NT2/D1 (cell line): Measurements from ENCODE around the gene GTPBP3.
A peak's percentile ranks its signal among the peaks of the same experiment; 100 is the strongest.

Experiments used
- DNase-seq: peaks from one replicate; pipeline ENCODE4 v3.0.0-alpha.2; 2011; ENCODE audit warnings: low read depth, low spot score
- H3K27me3 ChIP-seq: 2 replicates; pipeline ENCODE4 v1.6.0; 2011; ENCODE audit warnings: mild to moderate bottlenecking; ENCODE audit not compliant: insufficient read length, insufficient read depth
- H3K36me3 ChIP-seq: 2 replicates; pipeline ENCODE4 v1.6.1; 2011; ENCODE audit warnings: mild to moderate bottlenecking, low read length, mixed read lengths; ENCODE audit not compliant: insufficient read depth, insufficient read length
- H3K4me1 ChIP-seq: 2 replicates; pipeline ENCODE4 v1.5.1; 2011; ENCODE audit not compliant: insufficient read depth, insufficient read length
- H3K4me3 ChIP-seq: 2 replicates; pipeline ENCODE4 v1.5.1; 2011; ENCODE audit warnings: low read depth; ENCODE audit not compliant: insufficient read length
- H3K9ac ChIP-seq: 2 replicates; pipeline ENCODE4 v1.6.0; 2011; ENCODE audit warnings: low read depth; ENCODE audit not compliant: insufficient read length
- H3K9me3 ChIP-seq: 2 replicates; pipeline ENCODE4 v1.5.1; 2011; ENCODE audit warnings: mild to moderate bottlenecking, low read length; ENCODE audit not compliant: insufficient read depth
- SUZ12 ChIP-seq: IDR thresholded peaks from 2 replicates; pipeline ENCODE4 v1.6.1; 2011; ENCODE audit not compliant: insufficient read length, insufficient read depth; ENCODE audit errors: extremely low read depth
- YY1 ChIP-seq: IDR thresholded peaks from 2 replicates; pipeline ENCODE4 v1.6.1; 2011; ENCODE audit not compliant: insufficient read length, insufficient read depth
- ZNF274 ChIP-seq: IDR thresholded peaks from 2 replicates; pipeline ENCODE4 v1.6.1; 2011; ENCODE audit warnings: mild to moderate bottlenecking, low read depth, low read length

The GTPBP3 gene

GRCh38 chr19:17389957-17390664 lies 52.8 kb downstream of the GTPBP3 start:
- Histone ChIP-seq H3K4me1 (peaks cover 9% of the 10 kb centered on the region), H3K9ac (peak overlapping the region; percentile 81), H3K27me3 (peaks cover 14% of the 10 kb centered on the region), H3K9me3 (peaks cover 8% of the 10 kb centered on the region; the same call in 1 of the 2 replicates), H3K36me3 (peaks cover 12% of the 10 kb centered on the region), H3K4me3 (peak overlapping the region; percentile 68)
- TF ChIP-seq ZNF274, result no peak
- no peak for TF ChIP-seq YY1
- TF ChIP-seq SUZ12, result no peak
- DNase-seq, result no peak

GRCh38 chr19:17390665-17391370 lies 53.5 kb downstream of the GTPBP3 start:
- Histone ChIP-seq H3K4me3 (peak overlapping the region; percentile 68), H3K9me3 (peaks cover 8% of the 10 kb centered on the region; the same call in 1 of the 2 replicates), H3K36me3 (peaks cover 12% of the 10 kb centered on the region), H3K9ac (peak overlapping the region; percentile 81), H3K4me1 (peaks cover 9% of the 10 kb centered on the region), H3K27me3 (peaks cover 14% of the 10 kb centered on the region)
- DNase-seq, result peak; percentile 93
- TF ChIP-seq YY1 (no peak), SUZ12 (no peak), ZNF274 (no peak)

GRCh38 chr19:17391371-17392151 lies 54.2 kb downstream of the GTPBP3 start:
- DNase-seq, result no peak
- Histone ChIP-seq H3K27me3 (peaks cover 14% of the 10 kb centered on the region), H3K4me3 (peak overlapping the region; percentile 3), H3K9ac (peak overlapping the region; percentile 65), H3K9me3 (peaks cover 8% of the 10 kb centered on the region; the same call in 1 of the 2 replicates), H3K36me3 (peaks cover 12% of the 10 kb centered on the region), H3K4me1 (peaks cover 7% of the 10 kb centered on the region)
- TF ChIP-seq YY1 (no peak), ZNF274 (no peak), SUZ12 (no peak)
